Renal cortex interstitium (tissue), 15 donors: ENCODE results near the gene STARD13. TPM values are rescaled to one million over a fixed set of nuclear protein-coding genes. Genes with fewer than 3 reads are reported as not detected.
A peak's percentile ranks its signal among the peaks of the same experiment; 100 is the strongest.

Source experiments
- DNase-seq, 11 donors: peaks; one replicate each; pipeline ENCODE4 v3.0.0-alpha.2; 2013; ENCODE audit warnings: low read depth in 9 of 11, low spot score in 4 of 11; ENCODE audit errors: extremely low read depth in 1 of 11
- long read RNA-seq, 16 experiments: transcript quantifications; one replicate each; lab custom pipeline, GENCODE V29; 2026
- polyA plus RNA-seq, 3 donors: library from polyadenylated mRNA; unstranded; fragments of 120-200 nt; gene quantifications; one replicate each; pipeline ENCODE4 v1.2.1, GENCODE V29; 2013; ENCODE audit not compliant: insufficient read length in 3 of 3

Gene STARD13, protein sequence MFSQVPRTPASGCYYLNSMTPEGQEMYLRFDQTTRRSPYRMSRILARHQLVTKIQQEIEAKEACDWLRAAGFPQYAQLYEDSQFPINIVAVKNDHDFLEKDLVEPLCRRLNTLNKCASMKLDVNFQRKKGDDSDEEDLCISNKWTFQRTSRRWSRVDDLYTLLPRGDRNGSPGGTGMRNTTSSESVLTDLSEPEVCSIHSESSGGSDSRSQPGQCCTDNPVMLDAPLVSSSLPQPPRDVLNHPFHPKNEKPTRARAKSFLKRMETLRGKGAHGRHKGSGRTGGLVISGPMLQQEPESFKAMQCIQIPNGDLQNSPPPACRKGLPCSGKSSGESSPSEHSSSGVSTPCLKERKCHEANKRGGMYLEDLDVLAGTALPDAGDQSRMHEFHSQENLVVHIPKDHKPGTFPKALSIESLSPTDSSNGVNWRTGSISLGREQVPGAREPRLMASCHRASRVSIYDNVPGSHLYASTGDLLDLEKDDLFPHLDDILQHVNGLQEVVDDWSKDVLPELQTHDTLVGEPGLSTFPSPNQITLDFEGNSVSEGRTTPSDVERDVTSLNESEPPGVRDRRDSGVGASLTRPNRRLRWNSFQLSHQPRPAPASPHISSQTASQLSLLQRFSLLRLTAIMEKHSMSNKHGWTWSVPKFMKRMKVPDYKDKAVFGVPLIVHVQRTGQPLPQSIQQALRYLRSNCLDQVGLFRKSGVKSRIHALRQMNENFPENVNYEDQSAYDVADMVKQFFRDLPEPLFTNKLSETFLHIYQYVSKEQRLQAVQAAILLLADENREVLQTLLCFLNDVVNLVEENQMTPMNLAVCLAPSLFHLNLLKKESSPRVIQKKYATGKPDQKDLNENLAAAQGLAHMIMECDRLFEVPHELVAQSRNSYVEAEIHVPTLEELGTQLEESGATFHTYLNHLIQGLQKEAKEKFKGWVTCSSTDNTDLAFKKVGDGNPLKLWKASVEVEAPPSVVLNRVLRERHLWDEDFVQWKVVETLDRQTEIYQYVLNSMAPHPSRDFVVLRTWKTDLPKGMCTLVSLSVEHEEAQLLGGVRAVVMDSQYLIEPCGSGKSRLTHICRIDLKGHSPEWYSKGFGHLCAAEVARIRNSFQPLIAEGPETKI
- polyA plus RNA-seq, result 10 to 100 TPM; 21.4 to 33.0 (median 21.6) TPM
- long read RNA-seq, donor 1, result 0 reads
- long read RNA-seq, donor 2, full-length matches to known transcripts, result 1 of 1 reads
- long read RNA-seq, donor 2, partial matches to known transcripts, result 0 of 1 reads
- long read RNA-seq, donor 2, other reads (novel, unspliced or antisense), result 0 of 1 reads
- long read RNA-seq, donor 3, partial matches to known transcripts, result 0 of 1 reads
- long read RNA-seq, donor 3, other reads (novel, unspliced or antisense), result 0 of 1 reads
- long read RNA-seq, donor 4, full-length matches to known transcripts, result 1 of 1 reads
- long read RNA-seq, donor 4, partial matches to known transcripts, result 0 of 1 reads
- long read RNA-seq, donor 4, other reads (novel, unspliced or antisense), result 0 of 1 reads
- long read RNA-seq, donor 5, result 0 reads
- long read RNA-seq, donor 6, result 0 reads
- long read RNA-seq, donor 7, result 0 reads
- long read RNA-seq, donor 8, result 0 reads
- long read RNA-seq, donor 9, full-length matches to known transcripts, result 1 of 1 reads
- long read RNA-seq, donor 9, partial matches to known transcripts, result 0 of 1 reads
- long read RNA-seq, donor 9, other reads (novel, unspliced or antisense), result 0 of 1 reads
- long read RNA-seq, donor 10, full-length matches to known transcripts, result 1 of 16 reads
- long read RNA-seq, donor 10, partial matches to known transcripts, result 15 of 16 reads
- long read RNA-seq, donor 10, other reads (novel, unspliced or antisense), result 0 of 16 reads
- long read RNA-seq, donor 11, result 0 reads
- long read RNA-seq, donor 12, result 0 reads
- long read RNA-seq, donor 13, result 0 reads
- long read RNA-seq, donor 14, result 0 reads
- long read RNA-seq, donor 15, result 0 reads
- long read RNA-seq, donor 16, full-length matches to known transcripts, result 2 of 2 reads
- long read RNA-seq, donor 16, partial matches to known transcripts, result 0 of 2 reads
- long read RNA-seq, donor 16, other reads (novel, unspliced or antisense), result 0 of 2 reads

DNA sequence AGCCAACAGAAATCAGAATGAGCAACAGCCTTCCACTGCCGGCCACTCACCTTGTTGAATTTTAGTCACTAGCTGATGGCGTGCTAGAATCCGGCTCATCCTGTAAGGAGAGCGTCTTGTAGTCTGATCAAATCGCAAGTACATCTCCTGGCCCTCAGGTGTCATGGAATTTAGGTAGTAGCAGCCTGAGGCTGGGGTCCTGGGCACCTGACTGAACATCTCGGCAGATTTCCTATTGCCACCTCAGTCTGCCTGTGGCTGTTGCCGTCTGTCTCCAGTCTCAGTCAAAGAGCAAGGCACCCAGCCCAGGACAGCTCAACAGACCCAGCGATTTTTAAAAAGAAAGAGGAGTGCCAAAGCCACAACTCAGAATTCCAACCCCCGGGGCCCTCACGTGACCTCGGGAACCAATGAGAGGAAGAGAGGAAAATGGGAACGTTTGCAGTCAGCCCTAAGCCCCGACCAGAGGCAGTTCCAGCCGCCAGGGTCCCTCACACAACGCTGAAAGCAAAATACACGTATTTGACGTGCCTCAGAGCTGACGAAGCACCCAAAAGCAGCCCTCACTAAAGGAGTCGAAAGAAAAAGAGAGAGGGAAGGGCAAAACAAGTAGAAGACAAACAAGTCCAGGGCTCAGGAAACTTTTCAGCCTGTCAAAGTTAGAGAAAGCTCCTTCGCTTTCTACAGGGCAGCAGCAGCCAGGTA, at the start of gene STARD13:
Gene STARD13 (minus strand): TSS at position 336 of the 705 bp plus-strand sequence. CDS start 117 bp downstream, at position 219.
- peak; percentile 83 to 95 (median 92) for DNase-seq

DNA sequence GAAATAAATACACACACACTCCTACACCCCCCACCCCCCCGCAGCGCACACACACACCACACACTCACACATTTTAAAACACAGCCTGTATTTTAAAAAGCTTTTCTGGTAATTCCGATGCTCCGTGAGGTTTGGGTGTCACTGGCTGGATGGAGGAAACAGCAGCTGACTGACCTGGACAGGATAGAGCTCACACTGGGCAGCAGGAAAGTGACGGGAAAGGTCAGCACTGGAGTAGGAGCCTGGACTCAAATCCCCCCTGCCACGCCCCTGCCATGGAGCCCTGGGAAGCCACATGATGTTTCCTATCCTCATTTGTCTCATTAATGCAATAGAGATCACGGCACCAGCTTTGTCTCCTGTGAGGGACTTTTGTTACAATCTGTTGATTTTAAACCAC, 49.3 kb upstream of the STARD13 start:
- DNase-seq, result no peak

DNA sequence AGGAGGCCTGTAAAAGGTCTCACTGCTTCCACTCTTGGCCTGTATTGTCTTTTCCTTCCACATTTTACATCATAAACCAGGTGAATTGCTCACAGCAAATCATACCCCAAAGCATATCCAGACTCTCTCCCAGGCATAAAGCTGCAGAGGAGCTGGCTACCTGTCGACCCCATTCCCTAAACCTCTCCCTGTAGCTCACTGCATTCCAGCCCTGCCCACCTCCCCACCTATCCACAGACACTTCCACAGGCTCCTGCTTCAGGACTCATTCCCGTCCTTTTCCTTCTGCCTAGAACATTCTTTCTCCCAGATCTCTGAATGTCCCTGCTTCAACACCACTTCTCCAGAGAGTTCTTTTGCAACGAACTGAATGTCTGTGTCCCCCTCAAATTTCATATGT, 46.4 kb upstream of the STARD13 start:
- no peak for DNase-seq

DNA sequence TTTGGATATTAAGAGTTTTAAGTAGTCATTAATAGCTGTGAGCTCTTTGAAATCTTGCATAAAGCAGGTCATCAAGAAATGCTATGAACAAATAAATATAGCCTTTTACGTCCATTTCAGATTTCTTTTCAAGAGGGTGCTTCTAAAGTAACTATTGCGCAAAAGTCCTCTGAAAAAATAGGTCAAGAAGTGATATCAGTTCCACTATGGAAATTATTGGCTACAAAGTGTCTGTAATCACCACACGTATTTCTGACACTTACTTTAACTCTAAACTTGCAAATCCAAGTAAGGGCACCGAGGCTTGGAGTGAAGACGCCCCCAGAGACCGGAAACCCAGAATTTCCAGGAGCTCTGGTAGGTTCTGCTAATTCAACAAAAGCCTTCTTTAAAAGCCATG, 44.9 kb upstream of the STARD13 start:
- no peak for DNase-seq

DNA sequence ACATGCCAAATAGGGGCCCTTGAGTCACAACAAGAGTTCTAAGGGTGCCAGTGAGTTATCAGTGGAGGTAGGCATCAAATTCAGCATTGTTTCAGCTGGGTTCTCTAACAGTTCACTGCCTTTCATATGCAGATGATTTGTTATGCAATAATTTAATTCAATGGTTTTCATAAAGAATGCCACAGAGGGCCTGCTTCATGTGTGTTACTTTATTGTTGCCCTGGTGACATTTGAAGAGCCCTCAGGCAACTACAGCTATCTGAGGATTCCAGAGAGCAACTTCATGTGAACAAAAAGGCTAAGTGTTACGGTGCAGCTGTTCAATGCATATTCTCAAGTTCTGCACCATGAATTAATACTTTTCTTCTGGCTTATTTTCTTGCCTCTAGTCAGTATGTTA, 43.1 kb upstream of the STARD13 start:
- DNase-seq, result no peak

DNA sequence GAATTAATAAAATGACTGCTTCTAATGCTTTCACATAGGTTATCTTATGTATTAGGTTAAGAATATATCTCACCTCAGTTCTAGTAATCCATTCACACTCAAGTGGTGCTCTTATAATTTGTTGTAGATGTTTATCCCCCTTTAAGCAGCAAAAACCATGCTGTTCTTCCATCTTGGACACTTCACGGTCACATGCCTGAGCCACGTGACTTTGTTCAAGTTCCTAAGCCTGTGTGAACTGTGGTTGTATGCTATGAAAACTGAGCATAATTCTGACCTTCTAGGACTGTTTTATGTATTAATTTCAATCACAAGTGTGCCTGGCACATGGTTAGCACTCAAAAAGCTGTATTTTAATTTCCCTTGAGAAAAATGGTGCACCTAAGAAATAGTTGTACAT, 41.2 kb upstream of the STARD13 start:
- DNase-seq, result no peak

DNA sequence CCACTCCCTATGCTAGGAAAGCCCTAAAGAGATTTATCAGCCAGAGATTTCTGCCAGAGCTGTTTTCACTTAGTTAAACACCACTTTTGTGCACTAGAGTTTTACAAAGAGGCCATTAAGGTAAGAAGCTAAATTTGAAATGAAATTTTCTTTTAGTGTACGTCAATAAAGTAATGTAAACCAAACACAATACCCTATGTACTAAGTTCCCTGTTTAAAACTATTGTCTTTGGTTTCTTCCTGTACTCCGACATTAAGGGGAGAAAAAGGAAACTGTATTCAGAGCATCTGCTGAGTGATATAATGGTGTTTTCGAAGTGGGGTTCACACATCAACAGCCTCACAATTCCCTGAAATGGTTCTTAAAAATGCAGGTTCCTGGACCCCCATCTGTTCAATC, 40.7 kb upstream of the STARD13 start:
- DNase-seq, result no peak

DNA sequence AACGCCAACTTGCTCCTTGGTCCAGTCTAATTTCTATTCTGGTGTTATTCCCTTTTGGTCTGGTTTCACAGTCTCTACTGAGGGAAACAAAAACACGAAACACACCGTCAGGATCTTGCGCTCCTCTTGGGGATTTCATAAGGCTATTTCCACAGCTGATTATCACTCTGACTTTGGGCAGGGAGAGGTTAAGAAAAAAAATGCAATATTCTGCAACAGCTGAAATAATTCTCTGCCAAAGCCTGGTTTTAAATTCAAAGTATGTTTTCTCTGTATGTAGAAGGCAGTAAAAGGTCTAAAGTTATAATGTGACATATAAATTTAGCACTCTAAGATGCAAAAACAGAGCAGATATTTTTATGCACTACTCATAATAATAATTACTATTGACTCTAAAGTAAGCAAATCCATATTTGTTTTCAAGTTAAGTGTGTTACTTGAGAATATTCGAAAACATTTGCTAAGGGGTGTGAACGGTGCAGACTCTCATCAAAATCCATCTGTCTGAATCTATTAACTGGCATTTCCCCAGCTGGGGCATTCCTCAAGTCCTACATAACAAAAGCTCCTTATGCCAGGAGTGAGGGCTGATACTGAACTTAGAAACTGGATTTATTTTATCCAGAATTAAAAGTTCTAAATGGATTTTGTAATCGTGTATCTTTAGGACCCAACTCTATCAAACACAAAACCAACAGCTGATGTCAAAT, 38.4 kb upstream of the STARD13 start:
- no peak for DNase-seq

DNA sequence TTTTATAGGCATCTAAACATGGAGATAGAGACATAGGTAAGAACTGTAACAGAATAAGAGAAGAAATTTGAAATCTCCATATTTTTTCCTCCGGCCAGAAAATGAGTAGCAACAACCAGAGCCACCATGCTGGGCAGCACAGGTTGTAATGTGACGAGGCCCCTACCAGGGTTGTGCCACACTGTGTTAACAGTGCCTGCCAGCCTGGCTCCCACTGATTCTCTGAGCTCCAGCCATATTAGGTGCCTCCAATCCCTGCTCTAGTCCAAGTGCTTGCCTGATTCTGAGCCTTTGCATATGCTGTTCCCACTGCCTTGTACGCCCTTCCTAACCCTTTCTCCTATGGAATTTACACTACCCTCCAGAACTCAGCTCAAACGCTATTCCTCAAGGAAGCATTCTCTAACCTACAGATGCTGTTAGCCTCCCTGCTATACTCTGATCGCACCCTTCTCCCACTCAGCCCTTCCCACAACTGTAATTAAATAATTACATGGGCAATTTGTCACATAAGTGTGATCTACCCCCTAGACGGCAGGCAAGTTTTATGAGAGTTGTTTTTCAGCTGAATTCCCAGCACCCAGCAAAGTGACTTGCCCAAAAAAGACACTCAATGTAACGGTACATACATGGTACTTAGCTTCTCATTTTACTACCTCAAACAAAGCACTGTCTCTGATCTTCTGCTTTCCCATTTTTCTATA, 37.6 kb upstream of the STARD13 start:
- no peak for DNase-seq

DNA sequence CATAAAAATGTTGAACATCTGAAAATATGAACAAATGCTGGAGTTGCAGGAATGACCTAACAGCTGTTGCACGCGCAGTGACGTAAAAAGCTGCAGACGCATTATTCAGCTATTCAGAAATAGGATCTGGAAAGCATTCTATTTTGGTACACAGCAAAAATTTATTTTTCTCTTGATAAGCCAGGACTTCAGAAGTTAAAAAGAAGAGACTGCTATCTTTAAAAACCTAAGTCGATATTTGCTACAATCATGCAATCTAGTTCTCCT, 36.9 kb upstream of the STARD13 start:
- peak in 1 of 11 donors; percentile 36 for DNase-seq

DNA sequence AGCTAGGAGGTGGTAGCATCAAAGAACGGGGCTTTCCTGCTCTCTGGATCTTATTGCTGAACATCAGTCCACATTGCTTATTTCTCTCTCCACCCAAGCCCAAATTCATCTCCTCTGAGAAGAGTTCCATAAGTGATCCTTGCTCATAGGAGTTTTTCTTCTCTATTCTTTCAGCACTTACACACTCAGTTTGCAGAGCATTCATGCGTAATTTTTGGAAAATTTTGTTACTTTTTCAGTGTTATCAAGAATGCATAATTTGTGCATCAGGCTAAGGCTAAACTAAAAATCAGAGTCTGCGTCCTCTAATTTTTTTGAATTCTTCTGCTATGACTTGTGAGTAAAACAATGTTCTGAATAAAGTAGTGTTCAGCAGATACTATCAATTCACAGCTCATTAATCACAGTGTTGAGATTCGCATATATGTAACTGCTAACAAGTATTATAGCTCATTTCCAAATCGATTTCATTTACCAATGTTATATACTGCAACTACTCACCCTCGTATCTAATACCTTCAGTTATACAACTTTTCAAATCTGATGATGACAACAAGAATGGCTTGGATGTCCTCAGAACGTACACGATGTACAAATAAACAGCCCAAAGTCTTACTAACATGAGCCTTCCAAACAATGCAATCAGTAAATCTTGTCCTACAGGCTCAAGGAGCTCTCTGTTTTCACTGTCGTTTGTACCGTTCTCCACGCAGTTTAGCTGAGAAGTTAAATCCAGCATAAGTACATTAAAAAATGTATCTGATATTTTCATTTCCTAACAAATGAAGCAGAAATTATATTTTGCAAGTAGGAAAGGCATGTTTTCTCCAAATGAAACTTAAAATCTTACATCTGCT, 36.4 kb upstream of the STARD13 start:
- no peak for DNase-seq

DNA sequence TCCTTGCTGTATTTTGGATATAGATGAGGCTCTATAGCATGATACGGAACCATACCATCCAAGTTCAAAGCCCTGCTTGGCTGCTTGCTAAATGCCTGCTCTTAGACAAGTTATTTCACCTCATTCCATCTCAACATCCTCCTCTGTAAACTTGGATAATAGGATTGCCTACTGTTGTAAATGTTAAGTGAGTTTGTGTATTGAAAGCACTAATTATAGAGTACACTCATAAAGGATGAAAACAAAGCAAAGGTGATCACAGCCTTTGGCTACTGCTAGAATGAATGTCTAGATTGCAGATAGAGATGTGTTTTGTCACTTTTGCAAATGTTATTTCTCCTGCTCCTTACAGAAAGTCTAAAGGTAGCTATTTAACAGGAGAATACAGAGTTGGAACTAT, 34.3 kb upstream of the STARD13 start:
- no peak for DNase-seq

DNA sequence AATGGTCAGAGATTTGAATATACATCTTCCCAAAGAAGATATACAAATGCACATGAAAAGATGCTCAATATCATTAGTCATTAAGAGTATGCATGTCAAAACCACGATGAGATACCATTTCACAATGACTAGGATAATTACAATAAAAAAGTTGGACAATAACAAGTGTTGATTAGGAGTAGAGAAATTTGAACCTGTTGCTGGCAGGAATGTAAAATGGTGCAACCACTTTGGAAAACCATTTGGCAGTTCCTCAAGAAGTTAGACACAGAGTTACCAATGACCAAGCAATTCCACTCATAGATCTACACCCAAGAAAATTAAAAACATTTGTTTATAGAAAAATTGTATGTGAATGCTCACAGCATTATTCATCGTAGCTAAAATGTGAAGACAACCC, 33.2 kb upstream of the STARD13 start:
- DNase-seq, result no peak

DNA sequence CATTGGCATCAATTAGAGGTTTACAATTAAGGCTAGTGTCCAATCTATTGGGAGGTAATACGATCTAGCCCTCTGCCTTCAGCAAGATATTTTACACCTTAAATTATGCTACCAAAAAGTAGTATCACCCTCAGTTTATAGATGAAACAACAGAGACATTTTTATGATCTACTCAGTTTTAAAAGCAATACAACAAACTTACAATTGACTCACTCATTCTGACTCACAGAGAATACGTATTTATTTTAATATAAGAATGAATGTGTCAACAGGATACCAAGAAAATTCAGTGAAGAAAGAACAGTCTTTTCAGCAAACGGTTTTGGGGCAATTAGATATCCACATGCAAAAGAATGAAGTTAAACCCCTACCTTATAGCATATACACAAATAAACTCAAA, 32.5 kb upstream of the STARD13 start:
- no peak for DNase-seq

DNA sequence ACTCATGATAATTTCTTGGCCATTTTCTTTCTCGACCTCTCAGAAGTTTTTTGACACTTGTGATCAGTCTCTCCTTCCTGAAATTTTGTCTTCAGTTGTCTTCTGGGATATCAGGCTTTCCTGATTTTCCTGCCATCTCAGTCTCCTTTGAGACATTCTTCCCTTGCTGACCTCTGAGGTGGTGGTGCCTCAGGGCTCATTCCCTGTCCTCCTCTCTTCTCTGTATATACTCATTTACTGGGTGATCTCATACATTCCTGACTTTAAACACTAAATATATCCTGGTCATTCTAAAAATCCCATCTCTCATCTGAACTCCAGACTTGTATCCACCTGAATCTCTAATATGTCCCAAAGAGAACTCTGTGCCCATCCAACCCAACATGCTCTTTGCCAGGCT, 31.3 kb upstream of the STARD13 start:
- no peak for DNase-seq
